Hematopoietic multipotent progenitor cell treated with erythropoietin and hydrocortisone succinate and interleukin-3 and kit ligand, for 4 days (in vitro differentiated cells): Measurements from ENCODE around the gene EXOC3L1.
A peak's percentile ranks its signal among the peaks of the same experiment; 100 is the strongest.

ENCODE experiments used
- DNase-seq: peaks from one replicate; pipeline ENCODE4 v3.0.0-alpha.2; 2015

Gene EXOC3L1

GRCh38 chr16:67213197-67214019 is 23.5 kb upstream of the EXOC3L1 start:
- DNase-seq = no peak

GRCh38 chr16:67212766-67213165 is 22.8 kb upstream of the EXOC3L1 start:
- no peak for DNase-seq

- no peak for DNase-seq
Observed at GRCh38 chr16:67211674-67212073, 21.7 kb upstream of the EXOC3L1 start.

GRCh38 chr16:67210069-67210937 is 20.4 kb upstream of the EXOC3L1 start:
- DNase-seq = no peak

GRCh38 chr16:67209565-67209964 is 19.6 kb upstream of the EXOC3L1 start:
- no peak for DNase-seq

- DNase-seq = no peak
Observed at GRCh38 chr16:67208154-67208896, 18.4 kb upstream of the EXOC3L1 start.

GRCh38 chr16:67207249-67208091 is 17.5 kb upstream of the EXOC3L1 start:
- no peak for DNase-seq

- no peak for DNase-seq
Observed at GRCh38 chr16:67206838-67207248, 16.9 kb upstream of the EXOC3L1 start.

GRCh38 chr16:67206129-67206837 is 16.3 kb upstream of the EXOC3L1 start:
- no peak for DNase-seq

- DNase-seq = no peak
Observed at GRCh38 chr16:67204076-67204475, 14.1 kb upstream of the EXOC3L1 start.

GRCh38 chr16:67202956-67203493 is 13.1 kb upstream of the EXOC3L1 start:
- DNase-seq = no peak

GRCh38 chr16:67202426-67202825 is 12.5 kb upstream of the EXOC3L1 start:
- DNase-seq = no peak

- DNase-seq = no peak
Observed at GRCh38 chr16:67201411-67202345, 11.7 kb upstream of the EXOC3L1 start.

- no peak for DNase-seq
Observed at GRCh38 chr16:67200491-67200890, 10.6 kb upstream of the EXOC3L1 start.

GRCh38 chr16:67199808-67200198 is 9.9 kb upstream of the EXOC3L1 start:
- DNase-seq = no peak

- no peak for DNase-seq
Observed at GRCh38 chr16:67199011-67199807, 9.3 kb upstream of the EXOC3L1 start, which contains the start of gene ELMO3. ELMO3 (plus strand) TSS chr16:67199131; CDS start chr16:67199327, 196 bp downstream.

- DNase-seq = peak; percentile 83
Observed at GRCh38 chr16:67198238-67198734, 8.3 kb upstream of the EXOC3L1 start.

- no peak for DNase-seq
Observed at GRCh38 chr16:67197704-67198103, 7.8 kb upstream of the EXOC3L1 start.

- DNase-seq = no peak
Observed at GRCh38 chr16:67196881-67197280, 6.9 kb upstream of the EXOC3L1 start.
